Activated CD4-positive, alpha-beta T cell treated with anti-CD3 and anti-CD28 coated beads, Interleukin-2, amount 10 ng/mL, durations not matched to agents 7 days and 5 days (primary cell): ENCODE results near the gene GNAI2. TPM values are rescaled to one million over a fixed set of nuclear protein-coding genes. Genes with fewer than 3 reads are reported as not detected.
"Not testable (repeated sequence)": the region's sequence is repeated elsewhere in the genome, so short reads cannot be mapped to it uniquely, and the experiment has no call there.

ENCODE experiments used
- CTCF ChIA-PET: fragments of 350-600 bp; sonication (Branson Sonifier 250); formaldehyde crosslinking; loops from one replicate; lab custom pipeline; 2021; ENCODE audit warnings: antibody characterized with exemption; lab: Charles Lee
- POLR2A ChIA-PET: fragments of 350-600 bp; sonication (Branson Sonifier 250); formaldehyde crosslinking; loops from one replicate; lab custom pipeline; 2021; ENCODE audit warnings: antibody characterized with exemption; lab: Charles Lee
- DNase-seq: peaks from one replicate; pipeline ENCODE4 v3.0.0-alpha.2; 2020
- H3K27ac Mint-ChIP-seq: one replicate; pipeline ENCODE4 v1.8.0; 2021; ENCODE audit warnings: mild to moderate bottlenecking, moderate library complexity, mixed read lengths
- H3K27me3 Mint-ChIP-seq: one replicate; pipeline ENCODE4 v1.8.0; 2021; ENCODE audit warnings: mixed read lengths
- H3K36me3 Mint-ChIP-seq: one replicate; pipeline ENCODE4 v1.8.0; 2021; ENCODE audit warnings: low read depth, mixed read lengths
- H3K4me1 Mint-ChIP-seq: one replicate; pipeline ENCODE4 v1.8.0; 2021; ENCODE audit warnings: mixed read lengths
- H3K4me3 Mint-ChIP-seq: one replicate; pipeline ENCODE4 v1.8.0; 2021; ENCODE audit warnings: mild to moderate bottlenecking, moderate library complexity, mixed read lengths
- H3K9me3 Mint-ChIP-seq: one replicate; pipeline ENCODE4 v1.8.0; 2021; ENCODE audit warnings: mixed read lengths
- total RNA-seq, 2 experiments: library from RNA; stranded (reverse); gene quantifications; one replicate each; pipeline ENCODE4 v1.2.3, GENCODE V29; 2021

The GNAI2 gene
- total RNA-seq, 2 experiments from 2014 or later, result 489 to 524 TPM

DNA sequence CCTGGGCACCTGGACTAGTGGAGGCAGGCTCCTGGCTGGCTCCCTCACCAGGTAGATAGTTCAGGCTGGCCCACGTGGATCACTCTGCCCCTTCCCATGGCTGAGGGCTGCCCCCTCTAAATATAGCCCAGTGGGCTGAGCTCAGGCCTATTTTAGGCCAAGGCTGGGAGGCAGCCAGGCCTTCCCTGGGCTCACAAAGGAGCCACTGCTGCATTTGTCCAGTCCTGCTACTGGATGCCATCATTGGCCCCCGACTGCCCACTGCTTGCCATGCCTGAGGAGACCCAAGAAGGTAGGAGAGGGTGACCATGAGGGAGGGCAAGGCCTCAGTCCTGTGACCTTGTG lies 42.8 kb downstream of the GNAI2 start, which contains the start of gene LSMEM2:
Gene LSMEM2, plus strand, starts transcription at position 208 of the 345 bp plus-strand sequence. Its CDS starts 27 bp downstream, at position 235.
- Mint-ChIP-seq H3K4me1 (peaks cover 20% of the 10 kb centered on the region), H3K36me3 (no peaks in the 10 kb centered on the region), H3K27me3 (peaks cover 37% of the 10 kb centered on the region), H3K4me3 (no peak within 1 kb of the TSS), H3K9me3 (no peaks in the 10 kb centered on the region), H3K27ac (no peak within 1 kb of the TSS)
- ChIA-PET CTCF (interaction anchor here (0.5 to 2.4 kb wide), 6 partner anchors 10 to 84 kb away, joined by 3 to 9 read pairs (median 6); no protein-coding TSS in a partner anchor), POLR2A (no interaction called here)
- DNase-seq, result no peak

GRCh38 chr3:50279255-50280016 lies 43.4 kb downstream of the GNAI2 start:
- no peak for DNase-seq
- no peak overlapping the region for H3K4me3 Mint-ChIP-seq
- peaks cover 32% of the 10 kb centered on the region for H3K27me3 Mint-ChIP-seq
- H3K27ac Mint-ChIP-seq, result no peak overlapping the region
- peaks cover 15% of the 10 kb centered on the region for H3K4me1 Mint-ChIP-seq
- no peaks in the 10 kb centered on the region for H3K9me3 Mint-ChIP-seq
- H3K36me3 Mint-ChIP-seq, result no peaks in the 10 kb centered on the region
- ChIA-PET POLR2A (interaction anchor here (0.6 kb wide), 1 partner anchor 1223 kb away, joined by 5 read pairs; no protein-coding TSS in a partner anchor), CTCF (interaction anchor here (0.5 to 2.4 kb wide), 7 partner anchors 8 to 55 kb away, joined by 3 to 9 read pairs (median 5); no protein-coding TSS in a partner anchor)

DNA sequence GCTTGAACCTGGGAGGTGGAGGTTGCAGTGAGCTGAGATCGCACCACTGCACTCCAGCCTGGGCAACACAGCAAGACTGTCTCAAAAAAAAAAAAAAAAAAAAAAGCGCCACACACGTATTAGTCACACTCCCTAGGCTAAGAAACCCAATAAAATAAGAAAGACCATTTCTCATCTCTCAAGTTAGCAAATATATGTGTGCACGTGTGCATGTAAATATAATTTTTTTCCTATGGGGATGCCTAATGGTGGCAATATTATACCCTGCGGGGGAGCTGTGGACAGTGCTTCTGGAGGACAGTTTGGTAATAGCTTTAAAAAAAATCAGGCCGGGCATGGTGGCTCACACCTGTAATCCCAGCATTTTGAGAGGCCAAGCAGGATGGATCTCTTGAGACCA lies 48.1 kb downstream of the GNAI2 start:
- POLR2A ChIA-PET, result interaction anchor here (0.5 kb wide), 1 partner anchor 37 kb away, joined by 3 read pairs; no protein-coding TSS in a partner anchor
- H3K4me1 Mint-ChIP-seq, H3K9me3 Mint-ChIP-seq, H3K27me3 Mint-ChIP-seq, H3K36me3 Mint-ChIP-seq, DNase-seq, H3K4me3 Mint-ChIP-seq, H3K27ac Mint-ChIP-seq: not testable (repeated sequence)
- CTCF ChIA-PET, result interaction anchor here (0.6 to 1.1 kb wide), 3 partner anchors 11 to 581 kb away, joined by 3 to 5 read pairs (median 3); no protein-coding TSS in a partner anchor

GRCh38 chr3:50286322-50287227 lies 50.6 kb downstream of the GNAI2 start:
- Mint-ChIP-seq H3K27ac (no peak overlapping the region), H3K27me3 (no peaks in the 10 kb centered on the region), H3K9me3 (no peaks in the 10 kb centered on the region), H3K36me3 (no peaks in the 10 kb centered on the region), H3K4me3 (no peak overlapping the region), H3K4me1 (peaks cover 11% of the 10 kb centered on the region)
- DNase-seq, result no peak
- ChIA-PET POLR2A (no interaction called here), CTCF (interaction anchor here (1.2 to 3.8 kb wide), 2 partner anchors 13 to 40 kb away, joined by 3 to 9 read pairs; no protein-coding TSS in a partner anchor)

GRCh38 chr3:50287262-50287661 lies 51.3 kb downstream of the GNAI2 start:
- H3K4me3 Mint-ChIP-seq, result no peak overlapping the region
- no peaks in the 10 kb centered on the region for H3K9me3 Mint-ChIP-seq
- CTCF ChIA-PET, result interaction anchor here (1.2 to 3.8 kb wide), 2 partner anchors 12 to 41 kb away, joined by 3 to 9 read pairs; no protein-coding TSS in a partner anchor
- H3K27ac Mint-ChIP-seq, result no peak overlapping the region
- H3K27me3 Mint-ChIP-seq, result no peaks in the 10 kb centered on the region
- peaks cover 11% of the 10 kb centered on the region for H3K4me1 Mint-ChIP-seq
- H3K36me3 Mint-ChIP-seq, result no peaks in the 10 kb centered on the region
- POLR2A ChIA-PET, result no interaction called here
- DNase-seq, result no peak

GRCh38 chr3:50288387-50289007 lies 52.5 kb downstream of the GNAI2 start:
- Mint-ChIP-seq H3K4me1 (peaks cover 21% of the 10 kb centered on the region), H3K27ac (no peak overlapping the region), H3K36me3 (no peaks in the 10 kb centered on the region), H3K9me3 (no peaks in the 10 kb centered on the region), H3K27me3 (no peaks in the 10 kb centered on the region), H3K4me3 (no peak overlapping the region)
- DNase-seq, result no peak
- ChIA-PET CTCF (interaction anchor here (0.7 to 3.8 kb wide), 5 partner anchors 8 to 79 kb away, joined by 3 to 9 read pairs (median 5); partner anchors contain the start of genes HYAL3, LSMEM2 and NAA80), POLR2A (no interaction called here)

- Mint-ChIP-seq H3K9me3 (no peaks in the 10 kb centered on the region), H3K36me3 (no peaks in the 10 kb centered on the region), H3K4me3 (peak overlapping the region; percentile 19), H3K4me1 (peaks cover 23% of the 10 kb centered on the region), H3K27ac (no peak overlapping the region), H3K27me3 (no peaks in the 10 kb centered on the region)
- no peak for DNase-seq
- ChIA-PET POLR2A (no interaction called here), CTCF (interaction anchor here (0.6 to 3.8 kb wide), 7 partner anchors 9 to 63 kb away, joined by 3 to 9 read pairs (median 5); partner anchors contain the start of genes HYAL3, LSMEM2 and NAA80)
Observed at GRCh38 chr3:50289130-50289529, 53.1 kb downstream of the GNAI2 start.

- CTCF ChIA-PET, result interaction anchor here (1.2 to 3.8 kb wide), 4 partner anchors 8 to 44 kb away, joined by 3 to 9 read pairs (median 6); partner anchors contain the start of genes HYAL3 and NAA80
- Mint-ChIP-seq H3K9me3 (no peaks in the 10 kb centered on the region), H3K4me1 (peaks cover 23% of the 10 kb centered on the region), H3K27ac (no peak overlapping the region), H3K27me3 (no peaks in the 10 kb centered on the region), H3K4me3 (peak overlapping the region; percentile 88), H3K36me3 (no peaks in the 10 kb centered on the region)
- POLR2A ChIA-PET, result no interaction called here
- DNase-seq, result peak; percentile 5
Observed at GRCh38 chr3:50290161-50290641, 54.2 kb downstream of the GNAI2 start.

- ChIA-PET CTCF (interaction anchor here (0.6 to 3.8 kb wide), 11 partner anchors 11 to 468 kb away, joined by 3 to 11 read pairs (median 4); partner anchors contain the start of gene RASSF1), POLR2A (interaction anchor here (0.6 kb wide), 1 partner anchor 863 kb away, joined by 3 read pairs; the partner anchor contains the start of gene NICN1)
- Mint-ChIP-seq H3K4me3 (peak within 1 kb of the TSS; percentile 88), H3K27me3 (no peaks in the 10 kb centered on the region), H3K9me3 (no peaks in the 10 kb centered on the region), H3K27ac (peak within 1 kb of the TSS; percentile 95), H3K36me3 (peaks cover 1% of the 10 kb centered on the region), H3K4me1 (peaks cover 27% of the 10 kb centered on the region)
- DNase-seq, result peak; percentile 98
Observed at GRCh38 chr3:50292159-50293078, 56.4 kb downstream of the GNAI2 start, which contains the start of gene IFRD2. Gene IFRD2 (minus strand): TSS chr3:50292429. CDS start chr3:50292274, 155 bp downstream.

DNA sequence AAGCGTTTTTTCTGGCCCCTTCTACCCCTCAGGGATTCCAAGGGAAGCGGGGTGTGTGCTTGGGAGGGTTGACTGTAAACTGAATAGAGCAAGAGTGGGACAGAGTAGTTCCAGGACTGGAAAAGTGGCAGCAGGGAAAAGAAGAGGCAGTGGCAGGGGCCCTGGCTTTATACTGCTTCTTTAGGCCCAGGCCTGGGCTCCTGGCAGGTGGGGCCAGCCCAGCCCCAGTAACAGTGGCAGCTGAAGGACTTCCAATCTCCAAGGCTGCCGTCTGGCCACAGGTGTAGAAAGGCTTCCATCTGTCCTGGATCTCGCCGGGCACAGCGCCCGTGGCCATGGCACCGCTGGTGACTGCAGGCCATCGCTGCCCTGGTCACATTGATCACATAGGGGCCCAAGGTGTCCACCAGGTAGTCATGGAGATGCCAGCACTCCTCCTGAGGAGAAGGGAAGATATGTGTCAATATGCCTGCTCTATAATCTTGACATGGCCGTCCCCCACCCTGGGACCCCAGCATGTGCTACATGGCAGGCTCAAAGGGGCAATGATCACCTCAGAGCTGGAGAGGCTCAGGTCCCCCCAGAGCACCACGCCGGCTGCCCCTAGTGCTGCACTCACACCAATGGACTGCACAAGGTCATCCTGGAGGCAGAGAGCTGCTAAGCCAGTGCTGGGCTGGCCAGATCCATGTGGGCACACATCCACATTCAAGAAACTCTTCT lies 57.2 kb downstream of the GNAI2 start:
- Mint-ChIP-seq H3K9me3 (no peaks in the 10 kb centered on the region), H3K36me3 (peaks cover 1% of the 10 kb centered on the region), H3K4me3 (peak overlapping the region; percentile 88), H3K27ac (peak overlapping the region; percentile 95), H3K4me1 (peaks cover 35% of the 10 kb centered on the region), H3K27me3 (no peaks in the 10 kb centered on the region)
- peak; percentile 5 for DNase-seq
- ChIA-PET POLR2A (no interaction called here), CTCF (interaction anchor here (0.6 to 3.8 kb wide), 9 partner anchors 11 to 137 kb away, joined by 3 to 10 read pairs (median 3); partner anchors contain the start of gene RASSF1)
